Upper lobe of right lung (tissue), 1 donor: ENCODE data around the gene CCDC149. TPM values are rescaled to one million over a fixed set of nuclear protein-coding genes. Genes with fewer than 3 reads are reported as not detected.
A peak's percentile ranks its signal among the peaks of the same experiment; 100 is the strongest.

Experiments used
- ATAC-seq: fragments of 200-7000 bp; cut with Tn5 transposase; one replicate; pipeline ENCODE4 v1.9.1; 2020; ENCODE audit warnings: mild to moderate bottlenecking, moderate library complexity
- DNase-seq: peaks from one replicate; pipeline ENCODE4 v3.0.0-alpha.2; 2020
- H3K27ac ChIP-seq: fragments of 200-600 bp; one replicate; pipeline ENCODE4 v1.8.0; 2022
- H3K27me3 ChIP-seq: fragments of 200-600 bp; one replicate; pipeline ENCODE4 v1.8.0; 2022; ENCODE audit warnings: mild to moderate bottlenecking
- H3K36me3 ChIP-seq: fragments of 200-600 bp; one replicate; pipeline ENCODE4 v1.8.0; 2022
- H3K4me1 ChIP-seq: fragments of 200-600 bp; one replicate; pipeline ENCODE4 v1.8.0; 2022
- H3K4me3 ChIP-seq: fragments of 200-600 bp; one replicate; pipeline ENCODE4 v1.8.0; 2022; ENCODE audit warnings: mild to moderate bottlenecking
- H3K9me3 ChIP-seq: fragments of 200-600 bp; one replicate; pipeline ENCODE4 v1.8.0; 2022
- intact Hi-C: fragments of 100-400 bp; cut with DNase I; formaldehyde crosslinking; loops from one replicate; pipeline ENCODE4 v1.11.0; 2022
- total RNA-seq: library from RNA; stranded (reverse); fragmentation: NEBNext Ultra II Directional; extraction: Animal tissue kit (Norgen Biotek cat#: 25700); gene quantifications from one replicate; pipeline ENCODE4 v1.2.1, GENCODE V29; 2021
- TF ChIP-seq, protein P1 (sequence below): fragments of 200-600 bp; IDR thresholded peaks from one replicate; pipeline ENCODE4 v1.8.0; 2022; ENCODE audit warnings: antibody characterized with exemption
- donor health status: DM: no; HTN: yes; CAD: no; lungs with severe emphysema.

CCDC149 gene
- total RNA-seq, 1 donor from 2014 or later, result 28.7 TPM

DNA sequence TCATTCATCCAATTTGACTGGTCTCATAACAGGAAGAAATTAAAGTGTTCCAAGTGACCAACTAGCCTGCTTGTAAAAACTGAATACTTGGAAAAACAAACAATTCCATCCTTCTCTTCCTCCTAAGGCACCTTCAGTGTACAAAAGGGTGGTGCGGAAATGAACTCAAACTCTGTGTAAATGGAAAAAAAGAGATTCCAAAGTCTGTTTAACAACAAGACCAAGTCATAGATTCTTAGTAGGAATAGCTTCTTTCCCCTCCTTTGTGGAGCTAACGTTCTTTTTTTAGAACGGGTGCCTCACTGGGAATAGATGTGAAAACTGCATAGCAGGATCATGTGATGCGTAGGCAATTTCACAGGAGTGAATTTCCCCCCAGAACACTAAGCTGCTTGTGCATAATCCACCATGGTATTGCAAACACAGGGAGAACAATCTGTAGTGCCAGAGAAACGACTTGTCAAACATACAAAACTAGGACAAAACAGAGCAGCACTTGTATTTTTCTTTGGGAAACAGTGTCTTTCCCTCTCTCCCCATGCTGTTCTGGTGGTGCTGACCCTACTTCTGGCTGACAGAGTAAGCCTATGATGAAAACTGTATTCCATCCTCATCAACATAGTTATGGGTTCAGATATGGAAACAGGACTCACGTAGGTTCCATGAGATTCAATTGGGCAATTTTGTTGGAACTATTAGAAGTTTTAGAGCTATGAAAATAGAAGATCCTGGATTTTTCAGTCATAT is 130.7 kb downstream of the CCDC149 start:
- intact Hi-C loops, result no loop called here
- no peak overlapping the region for H3K27ac ChIP-seq

DNA sequence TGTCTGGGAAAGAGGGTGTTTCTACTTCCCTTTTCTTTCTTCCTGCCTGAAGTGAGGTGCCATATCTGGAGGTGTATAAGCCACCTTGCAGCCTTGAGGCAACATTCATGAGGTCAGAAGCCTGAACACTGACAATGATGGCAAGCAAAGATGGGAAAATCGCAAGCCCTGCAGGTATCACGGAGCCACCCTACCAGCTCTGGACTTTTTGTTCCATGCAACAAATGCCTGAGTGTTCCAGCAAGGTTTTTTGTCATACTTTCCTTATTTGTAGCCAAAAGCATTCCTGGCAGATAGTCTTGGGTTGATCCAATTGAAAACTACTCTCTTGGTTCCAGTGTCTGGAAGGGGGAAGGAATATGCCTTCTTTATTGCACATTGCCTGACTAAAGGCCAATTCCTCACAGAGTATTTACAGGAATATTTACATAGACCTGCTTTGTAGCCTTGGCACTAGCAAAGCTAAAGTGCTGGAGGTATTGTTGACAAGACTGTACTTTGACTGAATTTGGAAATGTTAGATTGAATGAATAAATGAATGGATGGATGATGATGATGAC is 131.8 kb downstream of the CCDC149 start:
- DNase-seq (no peak), ATAC-seq (no peak)
- intact Hi-C loops, result no loop called here

More for the DNA sequence above, 130.7 kb downstream of the CCDC149 start:
- Histone ChIP-seq H3K4me3 (no peak overlapping the region), H3K9me3 (no peaks in the 10 kb centered on the region), H3K4me1 (no peaks in the 10 kb centered on the region), H3K36me3 (no peaks in the 10 kb centered on the region), H3K27me3 (no peaks in the 10 kb centered on the region)
- ATAC-seq (no peak), DNase-seq (no peak)
- TF ChIP-seq, protein P1, sequence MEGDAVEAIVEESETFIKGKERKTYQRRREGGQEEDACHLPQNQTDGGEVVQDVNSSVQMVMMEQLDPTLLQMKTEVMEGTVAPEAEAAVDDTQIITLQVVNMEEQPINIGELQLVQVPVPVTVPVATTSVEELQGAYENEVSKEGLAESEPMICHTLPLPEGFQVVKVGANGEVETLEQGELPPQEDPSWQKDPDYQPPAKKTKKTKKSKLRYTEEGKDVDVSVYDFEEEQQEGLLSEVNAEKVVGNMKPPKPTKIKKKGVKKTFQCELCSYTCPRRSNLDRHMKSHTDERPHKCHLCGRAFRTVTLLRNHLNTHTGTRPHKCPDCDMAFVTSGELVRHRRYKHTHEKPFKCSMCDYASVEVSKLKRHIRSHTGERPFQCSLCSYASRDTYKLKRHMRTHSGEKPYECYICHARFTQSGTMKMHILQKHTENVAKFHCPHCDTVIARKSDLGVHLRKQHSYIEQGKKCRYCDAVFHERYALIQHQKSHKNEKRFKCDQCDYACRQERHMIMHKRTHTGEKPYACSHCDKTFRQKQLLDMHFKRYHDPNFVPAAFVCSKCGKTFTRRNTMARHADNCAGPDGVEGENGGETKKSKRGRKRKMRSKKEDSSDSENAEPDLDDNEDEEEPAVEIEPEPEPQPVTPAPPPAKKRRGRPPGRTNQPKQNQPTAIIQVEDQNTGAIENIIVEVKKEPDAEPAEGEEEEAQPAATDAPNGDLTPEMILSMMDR, result no peak

DNA sequence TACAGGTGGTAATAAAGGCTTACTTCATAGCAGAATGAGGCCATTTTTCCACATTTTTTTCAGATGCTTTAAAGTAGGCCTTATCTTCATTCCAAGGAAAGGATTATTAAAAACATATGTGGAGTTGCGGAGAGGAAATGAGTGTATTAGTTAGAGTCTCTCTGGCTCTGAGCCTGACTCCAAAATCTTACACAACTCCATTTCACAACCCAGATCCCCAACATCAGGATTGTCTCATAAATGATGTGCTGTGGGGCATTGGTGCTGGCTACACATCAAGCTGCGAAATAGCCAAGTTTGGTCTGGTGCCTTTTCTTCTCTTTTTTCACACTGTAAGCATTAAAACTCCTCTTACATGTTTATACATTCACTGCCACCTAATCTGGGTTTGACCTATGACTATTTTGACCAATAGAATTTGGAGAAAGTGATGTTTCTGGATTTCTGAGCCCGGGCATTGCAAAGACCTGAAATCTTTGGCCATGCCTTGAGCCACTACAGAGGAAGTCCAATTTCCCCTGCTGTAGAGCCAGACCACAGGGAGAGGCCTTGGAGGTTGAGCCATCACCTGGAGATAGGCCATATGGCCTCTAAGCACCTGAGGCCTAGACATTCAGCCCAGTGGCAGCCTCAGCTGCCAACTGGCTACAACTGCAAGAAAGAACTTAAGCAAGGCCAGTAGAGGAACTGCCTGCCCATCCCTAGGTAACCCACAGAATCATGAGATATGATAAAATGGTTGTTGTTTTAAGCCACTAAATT is 134.2 kb downstream of the CCDC149 start:
- H3K36me3 ChIP-seq, result no peaks in the 10 kb centered on the region
- DNase-seq (no peak), ATAC-seq (peak; percentile 21)
- no peaks in the 10 kb centered on the region for H3K4me1 ChIP-seq
- intact Hi-C loops, result no loop called here
- TF ChIP-seq, protein P1, result no peak
- no peaks in the 10 kb centered on the region for H3K27me3 ChIP-seq
- no peaks in the 10 kb centered on the region for H3K9me3 ChIP-seq
- no peak overlapping the region for H3K27ac ChIP-seq
- no peak overlapping the region for H3K4me3 ChIP-seq

More for the DNA sequence above, 131.8 kb downstream of the CCDC149 start:
- no peaks in the 10 kb centered on the region for H3K4me1 ChIP-seq
- no peaks in the 10 kb centered on the region for H3K9me3 ChIP-seq
- H3K36me3 ChIP-seq, result no peaks in the 10 kb centered on the region
- H3K27me3 ChIP-seq, result no peaks in the 10 kb centered on the region
- TF ChIP-seq, protein P1, result no peak
- no peak overlapping the region for H3K27ac ChIP-seq
- no peak overlapping the region for H3K4me3 ChIP-seq

DNA sequence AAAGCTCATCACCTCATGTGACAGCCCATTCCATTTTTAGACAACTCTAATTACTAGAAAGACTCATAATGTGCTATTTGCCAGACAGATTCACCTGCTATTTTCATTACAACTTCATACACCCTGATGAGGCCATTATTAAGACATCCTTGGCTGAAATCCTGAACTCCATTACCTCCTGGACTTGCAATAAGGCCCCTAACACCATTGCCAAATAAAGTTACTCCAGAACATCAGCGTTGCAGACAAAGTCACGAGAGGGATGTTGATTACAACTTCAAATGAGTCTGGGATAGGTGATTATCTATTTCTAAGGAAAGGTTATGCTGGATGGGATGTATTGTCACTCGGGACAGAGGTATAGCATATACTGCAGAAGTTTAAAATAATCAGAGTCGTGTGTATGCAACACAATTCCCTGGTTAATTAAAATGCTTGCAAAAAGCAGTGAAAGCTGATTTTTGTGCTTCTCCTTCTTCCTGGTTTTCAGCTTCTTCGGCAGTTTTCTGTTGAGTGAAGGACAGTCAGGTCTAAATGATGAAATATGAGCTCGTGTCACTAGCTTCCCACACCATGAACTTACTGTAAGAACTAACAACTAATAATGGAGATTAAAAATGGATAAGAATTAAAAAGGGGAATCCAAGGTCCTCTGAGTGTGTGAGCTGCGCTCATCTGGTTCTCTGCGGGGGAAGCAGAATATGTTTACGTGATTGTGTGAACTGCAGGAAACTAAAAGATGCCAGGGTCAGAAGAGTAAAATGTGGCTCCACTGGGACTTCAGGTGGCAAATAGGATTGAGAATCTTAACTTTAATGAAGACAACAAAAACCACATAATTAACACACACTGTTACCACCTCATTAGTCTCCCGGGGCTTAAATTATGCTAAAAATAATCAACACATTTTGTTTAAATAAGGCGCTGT is 135.0 kb downstream of the CCDC149 start:
- intact Hi-C loops, result no loop called here
- no peaks in the 10 kb centered on the region for H3K27me3 ChIP-seq
- no peaks in the 10 kb centered on the region for H3K36me3 ChIP-seq
- no peak overlapping the region for H3K27ac ChIP-seq
- DNase-seq, result no peak
- no peak overlapping the region for H3K4me3 ChIP-seq
- ATAC-seq, result no peak
- no peaks in the 10 kb centered on the region for H3K9me3 ChIP-seq
- H3K4me1 ChIP-seq, result no peaks in the 10 kb centered on the region
- TF ChIP-seq, protein P1, result no peak

DNA sequence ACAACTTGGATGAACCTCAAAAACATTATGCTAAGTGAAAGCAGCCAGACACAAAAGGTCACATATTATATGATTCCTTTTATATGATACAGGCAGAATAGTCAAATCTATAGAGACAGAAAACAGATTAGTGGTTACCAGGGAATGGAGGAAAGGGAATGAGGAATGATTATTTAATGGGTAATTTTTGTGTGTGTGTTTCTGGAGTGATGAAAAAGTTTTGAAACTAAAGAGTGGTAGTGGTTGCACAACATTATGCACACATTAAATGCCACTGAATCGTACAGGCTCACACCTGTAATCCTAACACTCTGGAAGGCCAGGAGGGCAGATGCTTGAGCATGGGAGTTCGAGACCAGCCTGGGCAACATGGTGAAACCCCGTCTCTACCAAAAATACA is 137.1 kb downstream of the CCDC149 start:
- TF ChIP-seq, protein P1, result no peak
- intact Hi-C loops, result no loop called here
- Histone ChIP-seq H3K4me1 (no peaks in the 10 kb centered on the region), H3K36me3 (no peaks in the 10 kb centered on the region), H3K27me3 (no peaks in the 10 kb centered on the region), H3K4me3 (no peak overlapping the region), H3K9me3 (no peaks in the 10 kb centered on the region), H3K27ac (no peak overlapping the region)
- ATAC-seq, result no peak
- no peak for DNase-seq
